IMR-90 (cell line): ENCODE data around the gene HRH2. TPM values are rescaled to one million over a fixed set of nuclear protein-coding genes. Genes with fewer than 3 reads are reported as not detected.
A peak's percentile ranks its signal among the peaks of the same experiment; 100 is the strongest.

Experiments
- ATAC-seq: fragments of 200-7000 bp; cut with Tn5 transposase; 2 replicates; pipeline ENCODE4 v1.9.1; 2020; ENCODE audit warnings: low read depth, mild to moderate bottlenecking, moderate library complexity
- BruUV-seq: library from RNA; stranded (reverse); fragments of 400-500 nt; replicated peaks from 2 replicates; lab custom pipeline; 2021; lab: Mats Ljungman, UMichigan
- CTCF ChIA-PET: fragments of 300-600 bp; formaldehyde crosslinking; extraction: SDS; loops from one replicate; lab custom pipeline; 2021; ENCODE audit warnings: antibody characterized with exemption; lab: Yijun Ruan, JAX
- POLR2A ChIA-PET: fragments of 300-600 bp; sonication (Branson Sonifier 250); formaldehyde crosslinking; loops from one replicate; lab custom pipeline; 2022; ENCODE audit warnings: antibody characterized with exemption; ENCODE audit not compliant: unreplicated experiment; lab: Charles Lee
- DNase-seq: peaks from one replicate; pipeline ENCODE4 v3.0.0; 2013
- H2AFZ ChIP-seq: replicated peaks from 2 replicates; pipeline ENCODE3; 2013; ENCODE audit warnings: low read length, mild to moderate bottlenecking; ENCODE audit not compliant: poor library complexity
- H2AK5ac ChIP-seq: 2 replicates; pipeline ENCODE4 v1.6.1; 2013; ENCODE audit warnings: low read depth, low read length, inconsistent platforms
- H2AK9ac ChIP-seq: replicated peaks from 2 replicates; pipeline ENCODE3; 2013; ENCODE audit warnings: mild to moderate bottlenecking, low read depth, low read length, moderate library complexity; ENCODE audit not compliant: poor library complexity
- H2BK120ac ChIP-seq: 2 replicates; pipeline ENCODE4 v1.6.1; 2013; ENCODE audit warnings: low read depth, low read length, inconsistent platforms
- H2BK15ac ChIP-seq: 3 replicates; pipeline ENCODE4 v1.6.1; 2013; ENCODE audit warnings: low read depth, low read length, inconsistent platforms
- H2BK20ac ChIP-seq: 2 replicates; pipeline ENCODE4 v1.6.1; 2013; ENCODE audit warnings: low read depth, mild to moderate bottlenecking, inconsistent platforms, low read length, moderate library complexity
- H2BK5ac ChIP-seq: 2 replicates; pipeline ENCODE4 v1.6.1; 2013; ENCODE audit warnings: mild to moderate bottlenecking, low read depth, low read length, inconsistent platforms; ENCODE audit not compliant: poor library complexity, severe bottlenecking
- H3K14ac ChIP-seq: replicated peaks from 2 replicates; pipeline ENCODE4 v1.6.1; 2013; ENCODE audit warnings: low read depth, low read length, inconsistent platforms
- H3K18ac ChIP-seq: 2 replicates; pipeline ENCODE4 v1.6.1; 2013; ENCODE audit warnings: low read depth, low read length, control low read depth
- H3K23ac ChIP-seq: 2 replicates; pipeline ENCODE4 v1.6.1; 2013; ENCODE audit warnings: low read depth, low read length, inconsistent platforms
- H3K27ac ChIP-seq: 2 replicates; pipeline ENCODE4 v1.5.1; 2013; ENCODE audit warnings: mild to moderate bottlenecking, control low read depth, low read length; ENCODE audit not compliant: insufficient read depth
- H3K27me3 ChIP-seq: 2 replicates; pipeline ENCODE4 v1.6.1; 2013; ENCODE audit warnings: low read length; ENCODE audit not compliant: control insufficient read depth, insufficient read depth
- H3K36me3 ChIP-seq: 2 replicates; pipeline ENCODE4 v1.6.1; 2013; ENCODE audit warnings: low read length, mixed read lengths; ENCODE audit not compliant: control insufficient read depth, insufficient read depth
- H3K4ac ChIP-seq: 2 replicates; pipeline ENCODE4 v1.6.1; 2013; ENCODE audit warnings: low read depth, low read length, inconsistent platforms
- H3K4me1 ChIP-seq: 2 replicates; pipeline ENCODE4 v1.6.1; 2013; ENCODE audit warnings: low read length, mixed read lengths; ENCODE audit not compliant: control insufficient read depth, insufficient read depth
- H3K4me2 ChIP-seq: 2 replicates; pipeline ENCODE4 v1.6.1; 2013; ENCODE audit warnings: low read depth, mild to moderate bottlenecking, control low read depth, low read length, moderate library complexity
- H3K4me3 ChIP-seq: 2 replicates; pipeline ENCODE4 v1.5.1; 2013; ENCODE audit warnings: low read depth, mild to moderate bottlenecking, control low read depth, low read length, moderate library complexity; ENCODE audit not compliant: insufficient read depth
- H3K56ac ChIP-seq: 2 replicates; pipeline ENCODE4 v1.6.1; 2013; ENCODE audit warnings: low read length, inconsistent platforms; ENCODE audit not compliant: insufficient read depth; ENCODE audit errors: extremely low read depth
- H3K79me1 ChIP-seq, 2 experiments: 2 replicates each; pipeline ENCODE4 v1.6.1; 2013; ENCODE audit warnings: low read length in 2 of 2, inconsistent platforms in 1 of 2, low read depth in 1 of 2
- H3K9ac ChIP-seq: 2 replicates; pipeline ENCODE4 v1.6.1; 2013; ENCODE audit warnings: low read depth, low read length, control low read depth
- H3K9me1 ChIP-seq: 2 replicates; pipeline ENCODE4 v1.6.1; 2013; ENCODE audit warnings: low read length, inconsistent platforms; ENCODE audit not compliant: insufficient read depth
- H3K9me3 ChIP-seq: 2 replicates; pipeline ENCODE4 v1.6.1; 2013; ENCODE audit warnings: low read length; ENCODE audit not compliant: control insufficient read depth, insufficient read depth
- H4K20me1 ChIP-seq: 2 replicates; pipeline ENCODE4 v1.6.1; 2013; ENCODE audit warnings: low read length, inconsistent platforms; ENCODE audit not compliant: insufficient read depth
- H4K5ac ChIP-seq: 2 replicates; pipeline ENCODE4 v1.6.1; 2013; ENCODE audit warnings: mild to moderate bottlenecking, low read depth, low read length, control low read depth
- H4K8ac ChIP-seq, 2 experiments: 2 replicates each; pipeline ENCODE4 v1.6.1; 2013; ENCODE audit warnings: low read depth in 2 of 2, low read length in 2 of 2, control low read depth in 1 of 2, inconsistent platforms in 1 of 2
- H4K91ac ChIP-seq: 2 replicates; pipeline ENCODE4 v1.6.1; 2013; ENCODE audit warnings: low read depth, low read length, inconsistent platforms; ENCODE audit not compliant: insufficient read depth
- BHLHE40 ChIP-seq: fragments of 150-350 bp; IDR thresholded peaks from 2 replicates; pipeline ENCODE4 v1.6.1; 2016; ENCODE audit warnings: mild to moderate bottlenecking, low read depth, low read length
- CEBPB ChIP-seq: IDR thresholded peaks from 2 replicates; pipeline ENCODE4 v1.6.1; 2012; ENCODE audit warnings: low read depth, low read length, improper control_type of control experiment
- CHD1 ChIP-seq: IDR thresholded peaks from 2 replicates; pipeline ENCODE4 v1.6.1; 2012; ENCODE audit warnings: low read depth, low read length, improper control_type of control experiment
- CTCF ChIP-seq: conservative IDR thresholded peaks from 2 replicates; pipeline ENCODE4 v1.5.1; 2012; ENCODE audit warnings: mild to moderate bottlenecking, low read depth, low read length, improper control_type of control experiment
- FOS ChIP-seq: fragments of 150-350 bp; IDR thresholded peaks from 2 replicates; pipeline ENCODE4 v1.6.1; 2016; ENCODE audit warnings: low read depth, low read length
- MAFK ChIP-seq: IDR thresholded peaks from 2 replicates; pipeline ENCODE4 v1.6.1; 2012; ENCODE audit warnings: low read depth, low read length, improper control_type of control experiment
- MAZ ChIP-seq: IDR thresholded peaks from 2 replicates; pipeline ENCODE4 v1.6.1; 2012; ENCODE audit warnings: low read depth, mild to moderate bottlenecking, low read length, improper control_type of control experiment, moderate library complexity, borderline replicate concordance
- MXI1 ChIP-seq: IDR thresholded peaks from 2 replicates; pipeline ENCODE4 v1.6.1; 2012; ENCODE audit warnings: low read depth, mild to moderate bottlenecking, low read length, moderate library complexity, borderline replicate concordance
- NFE2L2 ChIP-seq: fragments of 150-350 bp; IDR thresholded peaks from 2 replicates; pipeline ENCODE4 v1.6.1; 2016; ENCODE audit warnings: low read depth, mild to moderate bottlenecking, low read length
- POLR2A ChIP-seq: IDR thresholded peaks from 2 replicates; pipeline ENCODE4 v1.6.1; 2012; ENCODE audit warnings: mild to moderate bottlenecking, low read depth, low read length
- RAD21 ChIP-seq: IDR thresholded peaks from 2 replicates; pipeline ENCODE4 v1.6.1; 2012; ENCODE audit warnings: low read length, improper control_type of control experiment
- RCOR1 ChIP-seq: IDR thresholded peaks from 2 replicates; pipeline ENCODE4 v1.6.1; 2012; ENCODE audit warnings: mild to moderate bottlenecking, low read length, improper control_type of control experiment; ENCODE audit not compliant: insufficient replicate concordance
- RFX5 ChIP-seq: IDR thresholded peaks from 2 replicates; pipeline ENCODE4 v1.8.0; 2012; ENCODE audit warnings: low read depth, mild to moderate bottlenecking, low read length, moderate library complexity
- SMC3 ChIP-seq: fragments of 150-350 bp; IDR thresholded peaks from 2 replicates; pipeline ENCODE4 v1.6.1; 2016; ENCODE audit warnings: low read depth, mild to moderate bottlenecking, antibody characterized with exemption, low read length, moderate library complexity
- WGBS, 2 experiments: methylation state at CpG; one replicate each; pipeline versions ENCODE4 v1.1.5 to v1.1.7; 2013; ENCODE audit warnings: missing lambda C conversion rate in 2 of 2; ENCODE audit not compliant: insufficient read length in 1 of 2; ENCODE audit errors: extremely low coverage in 2 of 2; 5-methylcytosine and 5-hydroxymethylcytosine counted together
- dilution Hi-C: fragments of 300-500 bp; cut with HindIII; formaldehyde crosslinking; loops from one replicate; pipeline ENCODE4 v1.14.3; 2018; ENCODE audit warnings: low sequenced_read_pairs; ENCODE audit not compliant: unreplicated experiment
- in situ Hi-C: fragments of 300-500 bp; cut with MboI; formaldehyde crosslinking; loops from 3 replicates; pipeline ENCODE4 v1.14.3; 2019; ENCODE audit warnings: low sequenced_read_pairs, inconsistent platforms, mixed read lengths
- intact Hi-C: fragments of 100-400 bp; cut with micrococcal nuclease; formaldehyde crosslinking; loops from 2 replicates; pipeline ENCODE4 v1.10.0; 2022
- polyA plus RNA-seq, 3 experiments: library from polyadenylated mRNA; depleted of rRNA; stranded (reverse); fragments of >200 nt; gene quantifications; 2 replicates each; pipeline ENCODE4 v1.2.3, GENCODE V29; 2012; ENCODE audit warnings: low replicate concordance in 1 of 3
- total RNA-seq: library from RNA; depleted of rRNA; stranded (reverse); fragments of >200 nt; gene quantifications from 2 replicates; pipeline ENCODE4 v1.2.3, GENCODE V29; 2012
- TF ChIP-seq, protein P1 (sequence below): fragments of 150-350 bp; IDR thresholded peaks from 2 replicates; pipeline ENCODE4 v1.6.1; 2017; ENCODE audit warnings: mild to moderate bottlenecking, antibody characterized with exemption, low read length, low read depth
- TF ChIP-seq, protein P2 (sequence below): fragments of 150-350 bp; IDR thresholded peaks from 2 replicates; pipeline ENCODE4 v1.6.1; 2016; ENCODE audit warnings: low read depth, mild to moderate bottlenecking, low read length, moderate library complexity, borderline replicate concordance

Gene HRH2
- total and polyA plus RNA-seq, 2 of the 4 experiments (the other 2 are of a cell fraction), result not detected

DNA sequence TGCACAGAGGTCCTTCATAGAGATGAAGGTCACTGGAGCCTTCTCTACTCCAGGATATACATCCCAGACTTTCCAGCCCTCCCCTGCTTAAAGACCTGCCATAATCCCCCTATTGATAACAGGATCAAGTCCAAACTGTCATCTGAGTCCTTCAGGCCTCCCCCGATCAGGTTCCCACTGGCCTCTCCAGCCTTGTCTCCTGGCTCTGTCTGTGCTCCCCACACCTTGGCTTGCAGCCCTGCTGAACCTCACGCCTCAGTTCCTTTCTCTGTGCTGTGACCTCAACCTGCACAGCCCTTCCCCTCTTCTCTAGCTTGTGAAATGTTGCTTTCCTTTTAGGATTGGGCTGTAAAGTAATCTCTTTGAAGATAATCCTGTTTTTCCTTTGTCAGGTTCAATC is 2.5 kb upstream of the HRH2 start:
- Histone ChIP-seq H2AFZ (no peak overlapping the region), H3K9me1 (no peaks in the 10 kb centered on the region), H3K9me3 (peaks cover 6% of the 10 kb centered on the region; the same call in 1 of the 2 replicates), H3K4ac (no peak overlapping the region), H3K4me3 (no peak overlapping the region), H3K36me3 (no peaks in the 10 kb centered on the region), H2BK20ac (no peak overlapping the region), H4K91ac (no peak overlapping the region), H2AK5ac (no peak overlapping the region), H2BK15ac (no peak overlapping the region), H4K8ac (no peak overlapping the region), H2AK9ac (peak overlapping the region; percentile 72), H3K14ac (no peak overlapping the region), H3K23ac (no peak overlapping the region), H2BK5ac (no peak overlapping the region), H4K5ac (no peak overlapping the region), H3K4me1 (no peaks in the 10 kb centered on the region), H3K27me3 (peaks cover 7% of the 10 kb centered on the region; the same call in 1 of the 2 replicates), H3K79me1 (no peaks in the 10 kb centered on the region), H3K4me2 (no peak overlapping the region), H3K9ac (no peak overlapping the region), H3K56ac (no peak overlapping the region), H2BK120ac (no peak overlapping the region), H3K18ac (no peak overlapping the region), H4K20me1 (no peaks in the 10 kb centered on the region), H3K27ac (no peak overlapping the region)
- ChIA-PET POLR2A (no interaction called here), CTCF (no interaction called here)
- intact Hi-C loops, result no loop called here
- DNase-seq, result no peak
- BruUV-seq, result no TSS peak
- dilution Hi-C loops, result no loop called here
- no peak for ATAC-seq
- WGBS, 2 experiments, result no CpG with 5 or more reads among the region's 2 CpGs
- TF ChIP-seq POLR2A (no peak), CTCF (no peak), CHD1 (no peak), MAZ (no peak), RFX5 (no peak), CEBPB (no peak), MXI1 (no peak), RAD21 (no peak), NFE2L2 (no peak), RCOR1 (no peak), MAFK (no peak), SMC3 (no peak), FOS (no peak), BHLHE40 (no peak)
- TF ChIP-seq, protein P1, sequence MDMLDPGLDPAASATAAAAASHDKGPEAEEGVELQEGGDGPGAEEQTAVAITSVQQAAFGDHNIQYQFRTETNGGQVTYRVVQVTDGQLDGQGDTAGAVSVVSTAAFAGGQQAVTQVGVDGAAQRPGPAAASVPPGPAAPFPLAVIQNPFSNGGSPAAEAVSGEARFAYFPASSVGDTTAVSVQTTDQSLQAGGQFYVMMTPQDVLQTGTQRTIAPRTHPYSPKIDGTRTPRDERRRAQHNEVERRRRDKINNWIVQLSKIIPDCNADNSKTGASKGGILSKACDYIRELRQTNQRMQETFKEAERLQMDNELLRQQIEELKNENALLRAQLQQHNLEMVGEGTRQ, result no peak
- TF ChIP-seq, protein P2, sequence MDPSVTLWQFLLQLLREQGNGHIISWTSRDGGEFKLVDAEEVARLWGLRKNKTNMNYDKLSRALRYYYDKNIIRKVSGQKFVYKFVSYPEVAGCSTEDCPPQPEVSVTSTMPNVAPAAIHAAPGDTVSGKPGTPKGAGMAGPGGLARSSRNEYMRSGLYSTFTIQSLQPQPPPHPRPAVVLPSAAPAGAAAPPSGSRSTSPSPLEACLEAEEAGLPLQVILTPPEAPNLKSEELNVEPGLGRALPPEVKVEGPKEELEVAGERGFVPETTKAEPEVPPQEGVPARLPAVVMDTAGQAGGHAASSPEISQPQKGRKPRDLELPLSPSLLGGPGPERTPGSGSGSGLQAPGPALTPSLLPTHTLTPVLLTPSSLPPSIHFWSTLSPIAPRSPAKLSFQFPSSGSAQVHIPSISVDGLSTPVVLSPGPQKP, result no peak
- in situ Hi-C loops, result no loop called here
